HepG2 (cell line): ENCODE data around the gene ZBTB7C. TPM values are rescaled to one million over a fixed set of nuclear protein-coding genes. Genes with fewer than 3 reads are reported as not detected.

Source experiments
- BHLHE40 ChIP-seq: IDR thresholded peaks from 2 replicates; pipeline ENCODE4 v1.6.1; 2011; ENCODE audit warnings: low read length, improper control_type of control experiment
- CCDC6 ChIP-seq: sonication (generic); formaldehyde crosslinking; IDR thresholded peaks from 2 replicates; pipeline ENCODE4 v1.8.1; 2022; ENCODE audit warnings: mild to moderate bottlenecking, missing genetic modification reagents, moderate library complexity
- ETV6 ChIP-seq: sonication (generic); formaldehyde crosslinking; conservative IDR thresholded peaks from 2 replicates; pipeline ENCODE4 v1.4.0; 2020; ENCODE audit warnings: missing genetic modification reagents
- HNF4G ChIP-seq, 2 experiments: sonication (generic) in 1 of 2; formaldehyde crosslinking in 1 of 2; IDR thresholded peaks; 2 replicates each; pipeline versions ENCODE4 v1.4.0 to v1.6.1; 2011 to 2020; ENCODE audit warnings: borderline replicate concordance in 2 of 2, low read depth in 2 of 2, mild to moderate bottlenecking in 2 of 2, low read length in 1 of 2, missing genetic modification reagents in 1 of 2, moderate library complexity in 1 of 2
- HNRNPLL ChIP-seq: fragments of 200-400 bp; formaldehyde crosslinking; IDR thresholded peaks from 2 replicates; pipeline ENCODE4 v1.6.1; 2017; ENCODE audit warnings: mild to moderate bottlenecking, low read depth, low read length; ENCODE audit not compliant: poor library complexity, severe bottlenecking
- KAT7 ChIP-seq: IDR thresholded peaks from 2 replicates; pipeline ENCODE4 v1.6.1; 2018; ENCODE audit warnings: borderline replicate concordance, missing compliant biosample characterization
- LCORL ChIP-seq, 2 experiments: fragments of 450-650 bp in 1 of 2; sonication (generic) in 1 of 2; formaldehyde crosslinking in 1 of 2; IDR thresholded peaks; 2 replicates each; pipeline versions ENCODE4 v1.5.0 to v1.6.1; 2017 to 2020; ENCODE audit warnings: antibody characterized with exemption in 1 of 2, missing genetic modification reagents in 1 of 2
- MBD4 ChIP-seq: IDR thresholded peaks from 2 replicates; pipeline ENCODE4 v1.6.1; 2012; ENCODE audit warnings: low read length, inconsistent platforms, borderline replicate concordance
- NFIC ChIP-seq: IDR thresholded peaks from 2 replicates; pipeline ENCODE4 v1.6.1; 2012; ENCODE audit warnings: mild to moderate bottlenecking, low read length, inconsistent platforms
- REPIN1 ChIP-seq: sonication (generic); formaldehyde crosslinking; IDR thresholded peaks from 2 replicates; pipeline ENCODE4 v1.8.0; 2022; ENCODE audit warnings: missing genetic modification reagents, low read depth, mild to moderate bottlenecking, borderline replicate concordance
- RXRB ChIP-seq: IDR thresholded peaks from 2 replicates; pipeline ENCODE4 v1.6.1; 2016; ENCODE audit warnings: borderline replicate concordance, missing genetic modification reagents, missing compliant biosample characterization
- SIN3A ChIP-seq: IDR thresholded peaks from 2 replicates; pipeline ENCODE4 v1.6.1; 2011; ENCODE audit warnings: low read depth, mild to moderate bottlenecking, control low read depth, low read length, borderline replicate concordance
- ZFX ChIP-seq: sonication (generic); formaldehyde crosslinking; IDR thresholded peaks from 2 replicates; pipeline ENCODE4 v1.4.0; 2020; ENCODE audit warnings: mild to moderate bottlenecking, low read depth, missing genetic modification reagents, moderate library complexity
- ZNF367 ChIP-seq: sonication (generic); formaldehyde crosslinking; IDR thresholded peaks from 2 replicates; pipeline ENCODE4 v1.4.0; 2020; ENCODE audit warnings: missing genetic modification reagents, borderline replicate concordance
- ZNF605 ChIP-seq: sonication (generic); formaldehyde crosslinking; IDR thresholded peaks from 2 replicates; pipeline ENCODE4 v1.8.0; 2022; ENCODE audit warnings: mild to moderate bottlenecking, missing genetic modification reagents
- ZNF644 ChIP-seq: IDR thresholded peaks from 2 replicates; pipeline ENCODE4 v1.6.1; 2016; ENCODE audit warnings: low read depth
- ZNF720 ChIP-seq: sonication (generic); formaldehyde crosslinking; IDR thresholded peaks from 2 replicates; pipeline ENCODE4 v1.4.0; 2020; ENCODE audit warnings: missing genetic modification reagents
- ZNF792 ChIP-seq: IDR thresholded peaks from 2 replicates; pipeline ENCODE4 v1.6.1; 2016
- polyA plus RNA-seq, 8 experiments: library from polyadenylated mRNA; depleted of rRNA in 3 of 8; stranded (reverse) in 7 of 8; unstranded in 1 of 8; fragments of >200 nt; fragmentation: Illumina TruSeq in 4 of 8; extraction: Trizol in 4 of 8; gene quantifications; 2 replicates each; pipeline versions ENCODE4 v1.2.1 to v1.2.3, GENCODE V29; 2011 to 2016; ENCODE audit warnings: low read depth in 4 of 8, missing spikeins in 1 of 8, mixed read lengths in 1 of 8; ENCODE audit not compliant: insufficient read depth in 1 of 8
- total RNA-seq, 5 experiments: library from RNA; depleted of rRNA; stranded (reverse); fragments of >200 nt; fragmentation: Illumina TruSeq; extraction: Trizol; gene quantifications; 2 replicates each; pipeline ENCODE4 v1.2.3, GENCODE V29; 2016; ENCODE audit warnings: low read depth in 1 of 5
- TF ChIP-seq, protein P1 (sequence below): sonication (generic); formaldehyde crosslinking; IDR thresholded peaks from 2 replicates; pipeline ENCODE4 v1.8.0; 2022; ENCODE audit warnings: missing genetic modification reagents, mild to moderate bottlenecking, moderate library complexity, borderline replicate concordance
- TF ChIP-seq, protein P2 (sequence below): IDR thresholded peaks from 2 replicates; pipeline ENCODE4 v1.6.1; 2016; ENCODE audit warnings: mild to moderate bottlenecking
- TF ChIP-seq, protein P3 (sequence below): sonication (generic); formaldehyde crosslinking; IDR thresholded peaks from 2 replicates; pipeline ENCODE4 v1.5.1; 2020; ENCODE audit warnings: mild to moderate bottlenecking, missing genetic modification reagents, borderline replicate concordance

The ZBTB7C gene
- total and polyA plus RNA-seq, 2 of the 13 experiments (the other 11 are each of a cell fraction or from before 2014, with no cell fraction given): 0.01 to 0.04 TPM

DNA sequence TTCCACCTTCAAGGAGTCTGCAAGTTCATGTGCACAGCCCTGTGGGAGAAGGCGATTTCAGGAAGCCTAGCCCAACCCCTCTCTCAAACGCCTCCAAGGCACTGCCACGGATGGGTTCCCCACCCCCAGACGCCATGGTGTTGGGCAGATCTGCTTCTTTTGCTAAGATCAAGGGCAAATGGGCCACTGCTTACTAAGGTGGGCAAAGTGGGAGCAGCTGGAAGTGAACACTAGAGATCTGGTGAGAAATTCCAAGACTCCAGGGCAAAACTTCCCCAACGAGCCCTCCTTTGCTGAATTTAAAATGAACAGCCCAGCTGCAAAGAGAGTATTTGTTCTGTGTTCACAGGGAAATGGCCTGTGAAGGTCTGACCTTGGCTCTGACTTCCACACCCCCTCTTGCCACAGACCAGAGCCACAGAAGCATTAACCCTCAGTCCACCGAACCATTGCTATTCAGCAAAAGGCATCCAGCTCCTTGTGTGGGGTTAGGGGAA lies 45.1 kb upstream of the ZBTB7C start (continued):
- TF ChIP-seq, protein P1, sequence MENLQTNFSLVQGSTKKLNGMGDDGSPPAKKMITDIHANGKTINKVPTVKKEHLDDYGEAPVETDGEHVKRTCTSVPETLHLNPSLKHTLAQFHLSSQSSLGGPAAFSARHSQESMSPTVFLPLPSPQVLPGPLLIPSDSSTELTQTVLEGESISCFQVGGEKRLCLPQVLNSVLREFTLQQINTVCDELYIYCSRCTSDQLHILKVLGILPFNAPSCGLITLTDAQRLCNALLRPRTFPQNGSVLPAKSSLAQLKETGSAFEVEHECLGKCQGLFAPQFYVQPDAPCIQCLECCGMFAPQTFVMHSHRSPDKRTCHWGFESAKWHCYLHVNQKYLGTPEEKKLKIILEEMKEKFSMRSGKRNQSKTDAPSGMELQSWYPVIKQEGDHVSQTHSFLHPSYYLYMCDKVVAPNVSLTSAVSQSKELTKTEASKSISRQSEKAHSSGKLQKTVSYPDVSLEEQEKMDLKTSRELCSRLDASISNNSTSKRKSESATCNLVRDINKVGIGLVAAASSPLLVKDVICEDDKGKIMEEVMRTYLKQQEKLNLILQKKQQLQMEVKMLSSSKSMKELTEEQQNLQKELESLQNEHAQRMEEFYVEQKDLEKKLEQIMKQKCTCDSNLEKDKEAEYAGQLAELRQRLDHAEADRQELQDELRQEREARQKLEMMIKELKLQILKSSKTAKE: peak; percentile 76
- peak; percentile 48; the same call in 1 of the 2 replicates for TF ChIP-seq ZNF605 (CRISPR knock-in tag)
- no peak for TF ChIP-seq ETV6
- peak; percentile 56 for TF ChIP-seq RXRB (CRISPR knock-in tag)
- TF ChIP-seq MBD4: no peak
- 0 out of 2 replicates have a peak, but pooled peaks have one; percentile 36 for TF ChIP-seq ZNF792
- TF ChIP-seq KAT7 (CRISPR knock-in tag): no peak
- TF ChIP-seq HNF4G (IDR thresholded peaks at IDR 0.05; ENCODE audit: borderline replicate concordance, low read depth, low read length): 0 out of 2 replicates have a peak, but pooled peaks have one; percentile 20
- TF ChIP-seq HNF4G (CRISPR knock-in tag; IDR thresholded peaks at IDR 0.05; ENCODE audit: borderline replicate concordance, low read depth): 0 out of 2 replicates have a peak, but pooled peaks have one; percentile 20
- peak; percentile 60; the same call in 1 of the 2 replicates for TF ChIP-seq ZFX
- TF ChIP-seq SIN3A: no peak
- no peak for TF ChIP-seq HNRNPLL
- TF ChIP-seq BHLHE40: no peak
- TF ChIP-seq CCDC6 (CRISPR knock-in tag): peak; percentile 32; the same call in 1 of the 2 replicates
- no peak for TF ChIP-seq ZNF367
- no peak for TF ChIP-seq NFIC
- TF ChIP-seq LCORL (IDR thresholded peaks at IDR 0.05): no peak
- peak; percentile 48 for TF ChIP-seq LCORL (CRISPR knock-in tag; IDR thresholded peaks at IDR 0.05)
- no peak for TF ChIP-seq ZNF720 (CRISPR knock-in tag)
- TF ChIP-seq REPIN1: no peak
- TF ChIP-seq ZNF644: no peak; the same call in 1 of the 2 replicates
- TF ChIP-seq, protein P2, sequence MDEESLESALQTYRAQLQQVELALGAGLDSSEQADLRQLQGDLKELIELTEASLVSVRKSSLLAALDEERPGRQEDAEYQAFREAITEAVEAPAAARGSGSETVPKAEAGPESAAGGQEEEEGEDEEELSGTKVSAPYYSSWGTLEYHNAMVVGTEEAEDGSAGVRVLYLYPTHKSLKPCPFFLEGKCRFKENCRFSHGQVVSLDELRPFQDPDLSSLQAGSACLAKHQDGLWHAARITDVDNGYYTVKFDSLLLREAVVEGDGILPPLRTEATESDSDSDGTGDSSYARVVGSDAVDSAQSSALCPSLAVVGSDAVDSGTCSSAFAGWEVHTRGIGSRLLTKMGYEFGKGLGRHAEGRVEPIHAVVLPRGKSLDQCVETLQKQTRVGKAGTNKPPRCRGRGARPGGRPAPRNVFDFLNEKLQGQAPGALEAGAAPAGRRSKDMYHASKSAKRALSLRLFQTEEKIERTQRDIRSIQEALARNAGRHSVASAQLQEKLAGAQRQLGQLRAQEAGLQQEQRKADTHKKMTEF (CRISPR knock-in tag): no peak
- TF ChIP-seq, protein P3, sequence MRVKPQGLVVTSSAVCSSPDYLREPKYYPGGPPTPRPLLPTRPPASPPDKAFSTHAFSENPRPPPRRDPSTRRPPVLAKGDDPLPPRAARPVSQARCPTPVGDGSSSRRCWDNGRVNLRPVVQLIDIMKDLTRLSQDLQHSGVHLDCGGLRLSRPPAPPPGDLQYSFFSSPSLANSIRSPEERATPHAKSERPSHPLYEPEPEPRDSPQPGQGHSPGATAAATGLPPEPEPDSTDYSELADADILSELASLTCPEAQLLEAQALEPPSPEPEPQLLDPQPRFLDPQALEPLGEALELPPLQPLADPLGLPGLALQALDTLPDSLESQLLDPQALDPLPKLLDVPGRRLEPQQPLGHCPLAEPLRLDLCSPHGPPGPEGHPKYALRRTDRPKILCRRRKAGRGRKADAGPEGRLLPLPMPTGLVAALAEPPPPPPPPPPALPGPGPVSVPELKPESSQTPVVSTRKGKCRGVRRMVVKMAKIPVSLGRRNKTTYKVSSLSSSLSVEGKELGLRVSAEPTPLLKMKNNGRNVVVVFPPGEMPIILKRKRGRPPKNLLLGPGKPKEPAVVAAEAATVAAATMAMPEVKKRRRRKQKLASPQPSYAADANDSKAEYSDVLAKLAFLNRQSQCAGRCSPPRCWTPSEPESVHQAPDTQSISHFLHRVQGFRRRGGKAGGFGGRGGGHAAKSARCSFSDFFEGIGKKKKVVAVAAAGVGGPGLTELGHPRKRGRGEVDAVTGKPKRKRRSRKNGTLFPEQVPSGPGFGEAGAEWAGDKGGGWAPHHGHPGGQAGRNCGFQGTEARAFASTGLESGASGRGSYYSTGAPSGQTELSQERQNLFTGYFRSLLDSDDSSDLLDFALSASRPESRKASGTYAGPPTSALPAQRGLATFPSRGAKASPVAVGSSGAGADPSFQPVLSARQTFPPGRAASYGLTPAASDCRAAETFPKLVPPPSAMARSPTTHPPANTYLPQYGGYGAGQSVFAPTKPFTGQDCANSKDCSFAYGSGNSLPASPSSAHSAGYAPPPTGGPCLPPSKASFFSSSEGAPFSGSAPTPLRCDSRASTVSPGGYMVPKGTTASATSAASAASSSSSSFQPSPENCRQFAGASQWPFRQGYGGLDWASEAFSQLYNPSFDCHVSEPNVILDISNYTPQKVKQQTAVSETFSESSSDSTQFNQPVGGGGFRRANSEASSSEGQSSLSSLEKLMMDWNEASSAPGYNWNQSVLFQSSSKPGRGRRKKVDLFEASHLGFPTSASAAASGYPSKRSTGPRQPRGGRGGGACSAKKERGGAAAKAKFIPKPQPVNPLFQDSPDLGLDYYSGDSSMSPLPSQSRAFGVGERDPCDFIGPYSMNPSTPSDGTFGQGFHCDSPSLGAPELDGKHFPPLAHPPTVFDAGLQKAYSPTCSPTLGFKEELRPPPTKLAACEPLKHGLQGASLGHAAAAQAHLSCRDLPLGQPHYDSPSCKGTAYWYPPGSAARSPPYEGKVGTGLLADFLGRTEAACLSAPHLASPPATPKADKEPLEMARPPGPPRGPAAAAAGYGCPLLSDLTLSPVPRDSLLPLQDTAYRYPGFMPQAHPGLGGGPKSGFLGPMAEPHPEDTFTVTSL (CRISPR knock-in tag): 0 out of 2 replicates have a peak, but pooled peaks have one; percentile 33
